Activated T-cell treated with anti-CD3 and anti-CD28 coated beads for 4 hours (primary cell): Measurements from ENCODE around the gene IMMP2L.
"Not testable (repeated sequence)": the region's sequence is repeated elsewhere in the genome, so short reads cannot be mapped to it uniquely, and the experiment has no call there.

ENCODE experiments used
- DNase-seq: peaks from one replicate; pipeline ENCODE4 v3.0.0-alpha.2; 2020

The IMMP2L gene

GRCh38 chr7:111328487-111328886 lies 233.8 kb downstream of the IMMP2L start:
- no peak for DNase-seq

- DNase-seq = no peak
Measured at GRCh38 chr7:111324776-111325175, 237.5 kb downstream of the IMMP2L start.

GRCh38 chr7:111324228-111324627 lies 238.1 kb downstream of the IMMP2L start:
- no peak for DNase-seq

GRCh38 chr7:111323670-111324069 lies 238.6 kb downstream of the IMMP2L start:
- not testable (repeated sequence) for DNase-seq

- no peak for DNase-seq
Measured at GRCh38 chr7:111320133-111320532, 242.2 kb downstream of the IMMP2L start.

- no peak for DNase-seq
Measured at GRCh38 chr7:111312966-111313365, 249.3 kb downstream of the IMMP2L start.

- no peak for DNase-seq
Measured at GRCh38 chr7:111308691-111309090, 253.6 kb downstream of the IMMP2L start.

- DNase-seq = no peak
Measured at GRCh38 chr7:111301891-111302290, 260.4 kb downstream of the IMMP2L start.

GRCh38 chr7:111294494-111294893 lies 267.8 kb downstream of the IMMP2L start:
- no peak for DNase-seq

- no peak for DNase-seq
Measured at GRCh38 chr7:111292026-111292470, 270.2 kb downstream of the IMMP2L start.

GRCh38 chr7:111290982-111291381 lies 271.3 kb downstream of the IMMP2L start:
- DNase-seq = no peak

- no peak for DNase-seq
Measured at GRCh38 chr7:111290419-111290818, 271.9 kb downstream of the IMMP2L start.

- not testable (repeated sequence) for DNase-seq
Measured at GRCh38 chr7:111288441-111288840, 273.9 kb downstream of the IMMP2L start.

- no peak for DNase-seq
Measured at GRCh38 chr7:111282626-111283025, 279.7 kb downstream of the IMMP2L start.

GRCh38 chr7:111274857-111275256 lies 287.4 kb downstream of the IMMP2L start:
- no peak for DNase-seq

GRCh38 chr7:111272092-111272491 lies 290.2 kb downstream of the IMMP2L start:
- no peak for DNase-seq

GRCh38 chr7:111270794-111271193 lies 291.5 kb downstream of the IMMP2L start:
- DNase-seq = not testable (repeated sequence)

- DNase-seq = no peak
Measured at GRCh38 chr7:111268941-111269340, 293.4 kb downstream of the IMMP2L start.

- DNase-seq = no peak
Measured at GRCh38 chr7:111266613-111267012, 295.7 kb downstream of the IMMP2L start.

GRCh38 chr7:111265394-111265793 lies 296.9 kb downstream of the IMMP2L start:
- no peak for DNase-seq

- DNase-seq = no peak
Measured at GRCh38 chr7:111264981-111265380, 297.3 kb downstream of the IMMP2L start.

GRCh38 chr7:111264111-111264868 lies 298.0 kb downstream of the IMMP2L start:
- no peak for DNase-seq

GRCh38 chr7:111262293-111263116 lies 299.8 kb downstream of the IMMP2L start:
- no peak for DNase-seq

GRCh38 chr7:111261496-111261895 lies 300.8 kb downstream of the IMMP2L start:
- no peak for DNase-seq
